ENCODE data around the gene KCNK3.

The KCNK3 gene

GRCh38 chr2:26715528-26716270 is 23.2 kb downstream of the KCNK3 start:
- Histone ChIP-seq H3K27me3 (ENCODE audit: control insufficient read depth, insufficient read depth, low read length) (no peaks in the 10 kb centered on the region), H3K9me3 (ENCODE audit: control insufficient read depth, insufficient read depth, low read depth, low read length) (no peaks in the 10 kb centered on the region), H3K4me3 (ENCODE audit: low read depth, low read length) (no peak overlapping the region), H3K36me3 (ENCODE audit: control insufficient read depth, insufficient read depth, low read length) (no peaks in the 10 kb centered on the region), H3K4me1 (ENCODE audit: control insufficient read depth, insufficient read depth, low read length) (peaks cover 3% of the 10 kb centered on the region), H3K9ac (ENCODE audit: low read length) (no peak overlapping the region), H3K27ac (ENCODE audit: low read depth, low read length) (no peak overlapping the region)

DNA sequence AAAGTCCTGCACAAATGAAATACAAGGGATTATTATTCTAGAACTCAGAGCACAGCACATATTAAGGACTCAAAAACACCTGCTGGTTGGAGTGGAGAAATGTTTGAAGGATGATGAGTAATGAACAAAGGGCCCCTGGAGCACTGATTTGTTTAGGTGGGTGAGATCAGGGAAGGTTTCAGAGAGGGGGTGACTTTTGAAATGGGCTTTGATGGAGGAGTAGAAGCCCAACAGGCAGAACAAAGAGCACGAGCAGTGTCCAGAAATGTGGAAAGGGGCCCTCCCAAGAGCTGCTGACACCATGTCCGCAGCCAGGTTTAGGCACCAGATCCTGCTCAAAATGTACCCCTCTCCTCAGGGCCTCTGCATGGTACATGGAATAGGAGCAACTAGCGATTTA is 23.8 kb downstream of the KCNK3 start:
- Histone ChIP-seq H3K9ac (ENCODE audit: low read length) (no peak overlapping the region), H3K4me1 (ENCODE audit: control insufficient read depth, insufficient read depth, low read length) (peaks cover 9% of the 10 kb centered on the region), H3K27ac (ENCODE audit: low read depth, low read length) (no peak overlapping the region), H3K9me3 (ENCODE audit: control insufficient read depth, insufficient read depth, low read depth, low read length) (no peaks in the 10 kb centered on the region), H3K36me3 (ENCODE audit: control insufficient read depth, insufficient read depth, low read length) (no peaks in the 10 kb centered on the region), H3K4me3 (ENCODE audit: low read depth, low read length) (no peak overlapping the region), H3K27me3 (ENCODE audit: control insufficient read depth, insufficient read depth, low read length) (no peaks in the 10 kb centered on the region)

- Histone ChIP-seq H3K27ac (ENCODE audit: low read depth, low read length) (no peak overlapping the region), H3K4me1 (ENCODE audit: control insufficient read depth, insufficient read depth, low read length) (peaks cover 13% of the 10 kb centered on the region), H3K27me3 (ENCODE audit: control insufficient read depth, insufficient read depth, low read length) (no peaks in the 10 kb centered on the region), H3K9ac (ENCODE audit: low read length) (no peak overlapping the region), H3K4me3 (ENCODE audit: low read depth, low read length) (no peak overlapping the region), H3K9me3 (ENCODE audit: control insufficient read depth, insufficient read depth, low read depth, low read length) (no peaks in the 10 kb centered on the region), H3K36me3 (ENCODE audit: control insufficient read depth, insufficient read depth, low read length) (no peaks in the 10 kb centered on the region)
Measured at GRCh38 chr2:26716769-26717168, 24.2 kb downstream of the KCNK3 start.

DNA sequence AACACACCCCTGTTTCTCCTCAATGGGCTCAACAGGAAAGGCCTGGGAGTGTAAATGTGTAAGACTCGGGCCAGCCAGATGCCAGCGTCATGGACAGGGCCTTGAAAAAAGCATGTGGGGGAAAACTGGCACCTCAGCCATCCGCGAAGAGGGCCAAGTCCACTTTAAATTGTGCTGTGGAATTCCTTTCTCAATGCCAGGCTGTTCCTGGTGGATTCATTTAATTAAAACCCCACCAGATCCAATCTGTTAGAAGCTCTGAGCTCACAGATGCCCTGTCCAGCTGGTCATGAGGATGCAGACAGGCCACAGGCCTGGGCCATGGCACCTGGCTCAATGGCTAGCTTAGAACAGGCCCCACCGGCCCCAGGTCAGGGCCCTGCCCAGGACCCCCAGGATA is 24.8 kb downstream of the KCNK3 start:
- Histone ChIP-seq H3K9me3 (ENCODE audit: control insufficient read depth, insufficient read depth, low read depth, low read length) (no peaks in the 10 kb centered on the region), H3K9ac (ENCODE audit: low read length) (no peak overlapping the region), H3K4me3 (ENCODE audit: low read depth, low read length) (no peak overlapping the region), H3K27me3 (ENCODE audit: control insufficient read depth, insufficient read depth, low read length) (no peaks in the 10 kb centered on the region), H3K4me1 (ENCODE audit: control insufficient read depth, insufficient read depth, low read length) (peaks cover 13% of the 10 kb centered on the region), H3K36me3 (ENCODE audit: control insufficient read depth, insufficient read depth, low read length) (no peaks in the 10 kb centered on the region), H3K27ac (ENCODE audit: low read depth, low read length) (no peak overlapping the region)

GRCh38 chr2:26718949-26719686 is 26.6 kb downstream of the KCNK3 start:
- no peaks in the 10 kb centered on the region for H3K9me3 ChIP-seq (ENCODE audit: control insufficient read depth, insufficient read depth, low read depth, low read length)
- no peak overlapping the region for H3K27ac ChIP-seq (ENCODE audit: low read depth, low read length)
- no peak overlapping the region for H3K4me3 ChIP-seq (ENCODE audit: low read depth, low read length)
- peaks cover 13% of the 10 kb centered on the region for H3K4me1 ChIP-seq (ENCODE audit: control insufficient read depth, insufficient read depth, low read length)
- no peaks in the 10 kb centered on the region for H3K27me3 ChIP-seq (ENCODE audit: control insufficient read depth, insufficient read depth, low read length)
- H3K36me3 ChIP-seq (ENCODE audit: control insufficient read depth, insufficient read depth, low read length), result no peaks in the 10 kb centered on the region
- no peak overlapping the region for H3K9ac ChIP-seq (ENCODE audit: low read length)

DNA sequence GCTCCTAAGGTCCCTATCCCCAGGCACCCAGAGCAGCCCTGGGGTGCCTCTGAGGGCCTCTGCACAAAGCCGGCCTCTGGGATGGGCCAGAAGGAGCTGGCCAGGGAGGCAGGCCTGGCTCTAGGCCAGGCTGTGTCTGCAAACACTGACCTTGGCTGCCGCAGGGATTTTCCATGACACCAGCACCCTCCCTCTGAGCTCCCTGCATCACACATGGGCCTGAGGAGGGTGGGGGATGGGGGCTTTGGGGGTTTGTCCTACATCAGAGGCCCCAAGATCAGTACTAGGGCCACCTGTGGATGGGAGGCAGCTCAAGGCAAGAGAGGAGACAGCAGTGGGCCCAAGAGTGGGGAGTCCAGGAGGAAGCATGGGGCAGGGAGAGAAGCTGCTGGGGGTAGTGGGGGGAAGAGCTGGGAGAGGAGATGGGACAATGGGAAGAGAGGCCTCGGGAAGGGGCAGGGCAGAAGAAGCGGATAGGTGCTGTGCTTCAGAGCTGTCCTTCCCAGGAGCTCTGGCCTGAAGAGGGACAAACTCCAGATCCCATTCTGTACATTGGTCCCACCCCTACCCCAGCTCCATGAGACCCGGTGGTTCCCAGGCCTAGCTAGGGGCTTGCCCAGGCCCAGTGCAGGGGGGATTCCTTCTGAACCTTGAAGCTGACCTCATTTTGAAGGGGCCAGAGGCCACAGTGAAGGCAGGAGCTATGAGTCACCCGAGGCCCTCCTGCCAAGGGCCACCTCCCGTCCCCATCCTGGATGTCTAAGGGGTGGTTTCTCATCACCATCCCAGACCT is 28.0 kb downstream of the KCNK3 start:
- H3K4me3 ChIP-seq (ENCODE audit: low read depth, low read length), result no peak overlapping the region
- peaks cover 13% of the 10 kb centered on the region for H3K4me1 ChIP-seq (ENCODE audit: control insufficient read depth, insufficient read depth, low read length)
- no peak overlapping the region; the same call in 1 of the 2 replicates for H3K27ac ChIP-seq (ENCODE audit: low read depth, low read length)
- no peaks in the 10 kb centered on the region for H3K36me3 ChIP-seq (ENCODE audit: control insufficient read depth, insufficient read depth, low read length)
- no peaks in the 10 kb centered on the region for H3K27me3 ChIP-seq (ENCODE audit: control insufficient read depth, insufficient read depth, low read length)
- H3K9ac ChIP-seq (ENCODE audit: low read length), result no peak overlapping the region
- H3K9me3 ChIP-seq (ENCODE audit: control insufficient read depth, insufficient read depth, low read depth, low read length), result no peaks in the 10 kb centered on the region

GRCh38 chr2:26721115-26722032 is 28.9 kb downstream of the KCNK3 start:
- peaks cover 13% of the 10 kb centered on the region for H3K4me1 ChIP-seq (ENCODE audit: control insufficient read depth, insufficient read depth, low read length)
- H3K9ac ChIP-seq (ENCODE audit: low read length), result no peak overlapping the region
- H3K27ac ChIP-seq (ENCODE audit: low read depth, low read length), result no peak overlapping the region
- H3K36me3 ChIP-seq (ENCODE audit: control insufficient read depth, insufficient read depth, low read length), result no peaks in the 10 kb centered on the region
- H3K4me3 ChIP-seq (ENCODE audit: low read depth, low read length), result no peak overlapping the region
- H3K27me3 ChIP-seq (ENCODE audit: control insufficient read depth, insufficient read depth, low read length), result no peaks in the 10 kb centered on the region
- no peaks in the 10 kb centered on the region for H3K9me3 ChIP-seq (ENCODE audit: control insufficient read depth, insufficient read depth, low read depth, low read length)

GRCh38 chr2:26722328-26722727 is 29.8 kb downstream of the KCNK3 start:
- Histone ChIP-seq H3K4me1 (ENCODE audit: control insufficient read depth, insufficient read depth, low read length) (peaks cover 13% of the 10 kb centered on the region), H3K4me3 (ENCODE audit: low read depth, low read length) (no peak overlapping the region), H3K9me3 (ENCODE audit: control insufficient read depth, insufficient read depth, low read depth, low read length) (no peaks in the 10 kb centered on the region), H3K27ac (ENCODE audit: low read depth, low read length) (no peak overlapping the region), H3K36me3 (ENCODE audit: control insufficient read depth, insufficient read depth, low read length) (no peaks in the 10 kb centered on the region), H3K9ac (ENCODE audit: low read length) (no peak overlapping the region), H3K27me3 (ENCODE audit: control insufficient read depth, insufficient read depth, low read length) (no peaks in the 10 kb centered on the region)

- Histone ChIP-seq H3K9me3 (ENCODE audit: control insufficient read depth, insufficient read depth, low read depth, low read length) (no peaks in the 10 kb centered on the region), H3K4me1 (ENCODE audit: control insufficient read depth, insufficient read depth, low read length) (peaks cover 13% of the 10 kb centered on the region), H3K9ac (ENCODE audit: low read length) (no peak overlapping the region), H3K27ac (ENCODE audit: low read depth, low read length) (no peak overlapping the region), H3K4me3 (ENCODE audit: low read depth, low read length) (no peak overlapping the region), H3K27me3 (ENCODE audit: control insufficient read depth, insufficient read depth, low read length) (no peaks in the 10 kb centered on the region), H3K36me3 (ENCODE audit: control insufficient read depth, insufficient read depth, low read length) (no peaks in the 10 kb centered on the region)
Measured at GRCh38 chr2:26722911-26723310, 30.4 kb downstream of the KCNK3 start.

DNA sequence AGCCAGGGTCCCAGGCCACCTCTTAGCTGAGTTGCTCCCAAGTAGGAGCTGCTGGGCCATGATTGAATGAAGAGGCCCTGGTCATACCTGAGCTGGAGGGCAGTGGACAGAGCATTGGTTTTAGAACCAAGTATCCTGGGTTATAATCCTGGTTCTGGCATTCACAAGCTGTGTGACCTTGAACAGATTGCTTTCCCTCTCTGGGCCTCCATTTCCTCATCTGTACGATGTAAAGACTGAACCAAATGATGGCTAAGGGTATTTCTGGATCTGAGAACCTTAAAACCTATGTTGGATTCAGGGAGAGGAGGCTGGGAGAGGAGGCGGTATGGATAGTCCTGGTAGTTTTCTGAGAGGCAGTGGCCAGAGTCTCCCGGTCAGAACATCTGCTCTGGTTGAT is 31.0 kb downstream of the KCNK3 start:
- no peaks in the 10 kb centered on the region for H3K9me3 ChIP-seq (ENCODE audit: control insufficient read depth, insufficient read depth, low read depth, low read length)
- H3K9ac ChIP-seq (ENCODE audit: low read length), result no peak overlapping the region
- H3K27me3 ChIP-seq (ENCODE audit: control insufficient read depth, insufficient read depth, low read length), result no peaks in the 10 kb centered on the region
- H3K4me1 ChIP-seq (ENCODE audit: control insufficient read depth, insufficient read depth, low read length), result peaks cover 13% of the 10 kb centered on the region
- H3K4me3 ChIP-seq (ENCODE audit: low read depth, low read length), result no peak overlapping the region
- no peak overlapping the region for H3K27ac ChIP-seq (ENCODE audit: low read depth, low read length)
- H3K36me3 ChIP-seq (ENCODE audit: control insufficient read depth, insufficient read depth, low read length), result no peaks in the 10 kb centered on the region

Data from HUES6 (cell line).